ENCODE measurements around the gene OGDH.

The OGDH gene

DNA sequence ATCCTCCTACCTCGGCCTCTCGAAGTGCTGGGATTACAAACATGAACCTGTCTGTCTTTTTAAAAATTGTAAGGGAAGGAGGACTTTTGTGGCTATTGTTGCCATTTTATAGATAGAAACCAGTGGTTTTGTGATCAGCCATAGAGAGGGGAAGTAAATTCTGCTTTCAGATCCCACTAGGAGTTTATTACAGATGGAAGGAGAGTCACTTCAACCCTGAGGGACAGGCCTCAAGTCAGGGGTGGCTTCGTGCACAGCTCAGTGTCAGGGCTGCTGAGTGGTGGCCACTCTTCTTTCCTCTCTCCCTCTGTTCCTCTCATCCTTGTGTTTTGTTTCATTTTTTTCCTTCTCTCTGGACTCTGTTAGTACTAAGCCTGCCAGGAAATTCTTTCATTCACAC is 60.8 kb downstream of the OGDH start:
- in situ Hi-C loops (cut with MboI; ENCODE audit: low sequenced_read_pairs), result no loop called here
- Histone ChIP-seq H3K9me3 (no peaks in the 10 kb centered on the region), H3K4me3 (no peak overlapping the region), H3K4me1 (no peaks in the 10 kb centered on the region), H3K36me3 (replicated peaks) (peaks cover 8% of the 10 kb centered on the region), H3K27me3 (ENCODE audit: low read depth) (no peaks in the 10 kb centered on the region)
- no peak for DNase-seq (ENCODE audit: low spot score in 2 of 2)

- H3K36me3 ChIP-seq (replicated peaks), result peaks cover 11% of the 10 kb centered on the region
- H3K4me1 ChIP-seq, result no peaks in the 10 kb centered on the region
- H3K27me3 ChIP-seq (ENCODE audit: low read depth), result no peaks in the 10 kb centered on the region
- H3K4me3 ChIP-seq, result no peak overlapping the region
- no peak for DNase-seq (ENCODE audit: low spot score in 2 of 2)
- in situ Hi-C loops (cut with MboI; ENCODE audit: low sequenced_read_pairs), result no loop called here
- H3K9me3 ChIP-seq, result no peaks in the 10 kb centered on the region
Observed at GRCh38 chr7:44671069-44671468, 64.6 kb downstream of the OGDH start.

- no peaks in the 10 kb centered on the region for H3K4me1 ChIP-seq
- no peak for DNase-seq (ENCODE audit: low spot score in 2 of 2)
- in situ Hi-C loops (cut with MboI; ENCODE audit: low sequenced_read_pairs), result no loop called here
- peaks cover 5% of the 10 kb centered on the region for H3K36me3 ChIP-seq (replicated peaks)
- no peak overlapping the region for H3K4me3 ChIP-seq
- no peaks in the 10 kb centered on the region for H3K9me3 ChIP-seq
- H3K27me3 ChIP-seq (ENCODE audit: low read depth), result no peaks in the 10 kb centered on the region
Observed at GRCh38 chr7:44673324-44673723, 66.9 kb downstream of the OGDH start.

DNA sequence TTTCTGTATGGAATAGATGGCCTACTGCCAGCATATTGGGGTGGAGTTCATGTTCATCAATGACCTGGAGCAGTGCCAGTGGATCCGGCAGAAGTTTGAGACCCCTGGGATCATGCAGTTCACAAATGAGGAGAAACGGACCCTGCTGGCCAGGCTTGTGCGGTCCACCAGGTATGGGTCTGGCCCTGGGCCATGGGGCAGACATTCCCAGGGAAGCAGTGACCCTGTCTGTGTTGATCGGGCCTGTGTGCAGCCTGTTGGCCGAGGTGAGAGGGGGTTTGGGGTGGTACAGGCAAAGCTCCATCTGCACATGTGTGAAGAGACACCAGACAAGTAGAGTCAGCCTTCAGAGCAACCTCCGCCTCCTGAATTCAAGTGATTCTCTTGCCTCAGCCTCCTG is 67.3 kb downstream of the OGDH start:
- H3K36me3 ChIP-seq (replicated peaks), result peaks cover 3% of the 10 kb centered on the region
- in situ Hi-C loops (cut with MboI; ENCODE audit: low sequenced_read_pairs), result no loop called here
- no peaks in the 10 kb centered on the region for H3K27me3 ChIP-seq (ENCODE audit: low read depth)
- DNase-seq (ENCODE audit: low spot score in 2 of 2), result no peak
- no peak overlapping the region for H3K4me3 ChIP-seq
- H3K4me1 ChIP-seq, result no peaks in the 10 kb centered on the region
- no peaks in the 10 kb centered on the region for H3K9me3 ChIP-seq

DNA sequence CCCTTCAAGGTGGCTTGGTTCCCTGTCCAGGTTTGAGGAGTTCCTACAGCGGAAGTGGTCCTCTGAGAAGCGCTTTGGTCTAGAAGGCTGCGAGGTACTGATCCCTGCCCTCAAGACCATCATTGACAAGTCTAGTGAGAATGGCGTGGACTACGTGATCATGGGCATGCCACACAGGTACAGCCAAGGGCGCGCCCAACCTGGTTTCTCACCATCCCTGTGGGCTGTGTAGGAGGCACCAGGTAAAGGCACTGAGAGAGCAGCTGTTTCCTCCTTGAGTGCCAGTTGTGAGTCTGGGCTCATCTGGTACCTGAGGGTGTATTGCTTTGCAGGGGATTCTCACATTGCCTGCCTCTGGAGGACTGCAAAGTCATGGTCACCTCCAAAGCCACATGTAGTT is 68.0 kb downstream of the OGDH start:
- Histone ChIP-seq H3K4me1 (no peaks in the 10 kb centered on the region), H3K36me3 (replicated peaks) (peaks cover 8% of the 10 kb centered on the region), H3K27me3 (ENCODE audit: low read depth) (no peaks in the 10 kb centered on the region), H3K4me3 (no peak overlapping the region), H3K9me3 (no peaks in the 10 kb centered on the region)
- in situ Hi-C loops (cut with MboI; ENCODE audit: low sequenced_read_pairs), result no loop called here
- DNase-seq (ENCODE audit: low spot score in 2 of 2), result no peak

DNA sequence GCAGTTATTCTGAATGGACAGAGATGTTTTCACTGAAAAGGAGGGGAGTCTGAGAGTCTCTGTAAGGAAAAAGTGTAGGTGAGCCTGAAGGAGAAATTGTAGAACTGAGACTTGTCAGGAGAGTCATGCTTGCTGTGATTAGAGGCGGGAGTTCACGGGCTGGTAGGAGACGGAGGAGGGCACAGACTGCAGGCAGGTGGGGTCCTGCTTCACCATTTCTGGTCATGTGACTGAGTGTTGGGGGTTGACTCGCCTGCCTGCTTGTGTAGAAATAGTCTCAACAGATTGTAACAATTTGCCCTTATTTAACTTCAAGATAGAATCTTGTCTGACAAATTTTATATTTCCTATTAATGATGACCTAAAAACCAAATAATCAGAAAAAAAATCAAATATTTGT is 70.3 kb downstream of the OGDH start:
- Histone ChIP-seq H3K4me3 (no peak overlapping the region), H3K36me3 (replicated peaks) (peaks cover 12% of the 10 kb centered on the region), H3K4me1 (no peaks in the 10 kb centered on the region), H3K9me3 (no peaks in the 10 kb centered on the region), H3K27me3 (ENCODE audit: low read depth) (no peaks in the 10 kb centered on the region)
- in situ Hi-C loops (cut with MboI; ENCODE audit: low sequenced_read_pairs), result no loop called here
- no peak for DNase-seq (ENCODE audit: low spot score in 2 of 2)

GRCh38 chr7:44678101-44678470 is 71.7 kb downstream of the OGDH start:
- in situ Hi-C loops (cut with MboI; ENCODE audit: low sequenced_read_pairs), result no loop called here
- H3K9me3 ChIP-seq, result no peaks in the 10 kb centered on the region
- no peak overlapping the region for H3K4me3 ChIP-seq
- no peaks in the 10 kb centered on the region for H3K27me3 ChIP-seq (ENCODE audit: low read depth)
- peaks cover 15% of the 10 kb centered on the region for H3K36me3 ChIP-seq (replicated peaks)
- DNase-seq (ENCODE audit: low spot score in 2 of 2), result no peak
- H3K4me1 ChIP-seq, result no peaks in the 10 kb centered on the region

GRCh38 chr7:44678471-44679179 is 72.2 kb downstream of the OGDH start:
- in situ Hi-C loops (cut with MboI; ENCODE audit: low sequenced_read_pairs), result no loop called here
- Histone ChIP-seq H3K36me3 (replicated peaks) (peaks cover 15% of the 10 kb centered on the region), H3K9me3 (no peaks in the 10 kb centered on the region), H3K4me3 (no peak overlapping the region), H3K4me1 (no peaks in the 10 kb centered on the region), H3K27me3 (ENCODE audit: low read depth) (no peaks in the 10 kb centered on the region)
- no peak for DNase-seq (ENCODE audit: low spot score in 2 of 2)

- Histone ChIP-seq H3K27me3 (ENCODE audit: low read depth) (no peaks in the 10 kb centered on the region), H3K4me3 (no peak overlapping the region), H3K9me3 (no peaks in the 10 kb centered on the region), H3K36me3 (replicated peaks) (peaks cover 16% of the 10 kb centered on the region), H3K4me1 (no peaks in the 10 kb centered on the region)
- in situ Hi-C loops (cut with MboI; ENCODE audit: low sequenced_read_pairs), result no loop called here
- no peak for DNase-seq (ENCODE audit: low spot score in 2 of 2)
Observed at GRCh38 chr7:44681645-44682044, 75.2 kb downstream of the OGDH start.

GRCh38 chr7:44685723-44686122 is 79.3 kb downstream of the OGDH start:
- H3K27me3 ChIP-seq (ENCODE audit: low read depth), result no peaks in the 10 kb centered on the region
- no peak overlapping the region for H3K4me3 ChIP-seq
- no peaks in the 10 kb centered on the region for H3K4me1 ChIP-seq
- DNase-seq (ENCODE audit: low spot score in 2 of 2), result no peak
- peaks cover 20% of the 10 kb centered on the region for H3K36me3 ChIP-seq (replicated peaks)
- H3K9me3 ChIP-seq, result no peaks in the 10 kb centered on the region
- in situ Hi-C loops (cut with MboI; ENCODE audit: low sequenced_read_pairs), result no loop called here

GRCh38 chr7:44689427-44689826 is 83.0 kb downstream of the OGDH start:
- Histone ChIP-seq H3K27me3 (ENCODE audit: low read depth) (no peaks in the 10 kb centered on the region), H3K36me3 (replicated peaks) (peaks cover 11% of the 10 kb centered on the region), H3K9me3 (no peaks in the 10 kb centered on the region), H3K4me1 (no peaks in the 10 kb centered on the region), H3K4me3 (no peak overlapping the region)
- DNase-seq (ENCODE audit: low spot score in 2 of 2), result no peak
- in situ Hi-C loops (cut with MboI; ENCODE audit: low sequenced_read_pairs), result no loop called here

DNA sequence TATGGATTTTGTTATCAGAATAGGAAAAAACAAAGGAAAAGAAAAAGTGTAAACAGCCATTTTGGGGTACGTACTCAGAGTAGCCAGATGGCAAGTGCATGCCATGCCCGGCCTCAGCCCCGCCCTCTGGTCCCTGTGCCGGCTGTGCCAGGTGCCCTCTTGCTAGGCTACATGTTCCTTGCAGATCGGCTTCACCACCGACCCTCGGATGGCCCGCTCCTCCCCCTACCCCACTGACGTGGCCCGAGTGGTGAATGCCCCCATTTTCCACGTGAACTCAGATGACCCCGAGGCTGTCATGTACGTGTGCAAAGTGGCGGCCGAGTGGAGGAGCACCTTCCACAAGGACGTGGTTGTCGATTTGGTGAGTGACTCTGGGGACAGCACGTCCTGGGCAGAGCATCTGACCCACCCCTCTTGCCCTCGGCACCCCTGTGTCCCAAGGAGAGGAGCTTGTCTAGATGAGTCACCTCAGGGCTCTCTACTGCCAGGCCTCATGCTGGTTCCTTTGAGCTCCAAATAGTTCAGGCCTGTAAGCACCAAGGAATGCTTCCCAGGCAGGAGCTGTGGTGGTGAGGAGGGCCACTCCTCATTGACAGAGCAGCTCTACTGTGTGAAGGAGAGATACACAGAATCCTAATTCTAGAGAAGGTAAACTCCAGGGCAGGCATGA is 87.3 kb downstream of the OGDH start:
- no peak for DNase-seq (ENCODE audit: low spot score in 2 of 2)
- H3K36me3 ChIP-seq (replicated peaks), result peaks cover 32% of the 10 kb centered on the region
- H3K9me3 ChIP-seq, result no peaks in the 10 kb centered on the region
- no peak overlapping the region for H3K4me3 ChIP-seq
- H3K4me1 ChIP-seq, result no peaks in the 10 kb centered on the region
- H3K27me3 ChIP-seq (ENCODE audit: low read depth), result no peaks in the 10 kb centered on the region
- in situ Hi-C loops (cut with MboI; ENCODE audit: low sequenced_read_pairs), result no loop called here

DNA sequence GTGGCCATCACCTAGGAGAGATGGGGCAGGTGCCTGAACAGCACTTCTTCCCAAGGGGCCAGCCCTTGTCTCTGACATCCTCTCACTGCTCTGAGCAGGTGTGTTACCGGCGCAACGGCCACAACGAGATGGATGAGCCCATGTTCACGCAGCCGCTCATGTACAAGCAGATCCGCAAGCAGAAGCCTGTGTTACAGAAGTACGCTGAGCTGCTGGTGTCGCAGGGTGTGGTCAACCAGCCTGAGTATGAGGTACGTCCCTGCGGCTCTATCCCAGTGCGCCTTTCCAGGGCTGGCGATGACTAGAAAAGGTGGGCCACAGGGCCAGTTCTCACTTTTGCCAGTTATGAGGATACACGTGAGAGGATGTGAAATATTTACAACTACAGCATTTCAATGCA is 87.9 kb downstream of the OGDH start:
- DNase-seq (ENCODE audit: low spot score in 2 of 2), result no peak
- no peaks in the 10 kb centered on the region for H3K4me1 ChIP-seq
- H3K36me3 ChIP-seq (replicated peaks), result peaks cover 32% of the 10 kb centered on the region
- H3K9me3 ChIP-seq, result no peaks in the 10 kb centered on the region
- no peak overlapping the region for H3K4me3 ChIP-seq
- in situ Hi-C loops (cut with MboI; ENCODE audit: low sequenced_read_pairs), result no loop called here
- H3K27me3 ChIP-seq (ENCODE audit: low read depth), result no peaks in the 10 kb centered on the region

DNA sequence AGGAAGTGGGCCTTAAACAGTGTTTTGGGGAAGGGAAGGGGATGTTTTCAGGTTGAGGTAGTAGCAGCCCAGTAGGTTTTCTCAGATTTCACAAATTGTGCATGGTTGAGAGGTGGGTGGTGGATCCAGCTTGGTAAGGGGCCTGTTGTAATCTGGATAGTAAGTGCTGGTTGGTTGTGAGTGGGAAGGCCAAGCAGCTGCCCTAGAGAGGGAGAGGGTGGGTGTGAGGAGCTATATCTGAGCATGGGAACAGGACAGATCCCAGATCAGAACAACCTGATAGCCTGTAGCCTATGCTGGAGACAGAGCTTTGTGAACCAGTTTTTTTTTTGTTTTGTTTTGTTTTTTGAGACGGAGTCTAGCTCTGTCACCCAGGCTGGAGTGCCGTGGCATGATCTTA is 88.3 kb downstream of the OGDH start:
- peaks cover 33% of the 10 kb centered on the region for H3K36me3 ChIP-seq (replicated peaks)
- DNase-seq (ENCODE audit: low spot score in 2 of 2), result no peak

DNA sequence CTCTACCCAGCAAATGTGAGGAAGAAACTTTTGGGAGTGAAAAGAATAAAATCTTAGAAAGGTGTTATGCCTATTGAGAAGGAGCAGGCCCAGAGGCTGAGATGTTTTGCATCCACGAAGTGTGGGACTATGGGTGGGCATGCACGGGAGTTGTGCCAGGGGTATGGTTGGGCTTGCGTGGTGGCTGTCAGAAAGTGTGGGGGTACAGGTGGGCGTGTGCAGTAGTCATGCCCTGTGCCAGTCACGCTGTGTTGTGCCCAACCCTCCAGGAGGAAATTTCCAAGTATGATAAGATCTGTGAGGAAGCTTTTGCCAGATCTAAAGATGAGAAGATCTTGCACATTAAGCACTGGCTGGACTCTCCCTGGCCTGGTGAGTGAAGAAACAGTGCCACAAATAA is 89.3 kb downstream of the OGDH start:
- DNase-seq (ENCODE audit: low spot score in 2 of 2), result no peak
- peaks cover 36% of the 10 kb centered on the region for H3K36me3 ChIP-seq (replicated peaks)
- H3K4me1 ChIP-seq, result no peaks in the 10 kb centered on the region
- H3K9me3 ChIP-seq, result no peaks in the 10 kb centered on the region
- no peak overlapping the region for H3K4me3 ChIP-seq
- no peaks in the 10 kb centered on the region for H3K27me3 ChIP-seq (ENCODE audit: low read depth)
- in situ Hi-C loops (cut with MboI; ENCODE audit: low sequenced_read_pairs), result no loop called here

More for the DNA sequence above, 88.3 kb downstream of the OGDH start:
- Histone ChIP-seq H3K4me3 (no peak overlapping the region), H3K4me1 (no peaks in the 10 kb centered on the region), H3K9me3 (no peaks in the 10 kb centered on the region), H3K27me3 (ENCODE audit: low read depth) (no peaks in the 10 kb centered on the region)
- in situ Hi-C loops (cut with MboI; ENCODE audit: low sequenced_read_pairs), result no loop called here

Data from HAP-1 (cell line).